ENCODE measurements around the gene ZBTB47.
A peak's percentile ranks its signal among the peaks of the same experiment; 100 is the strongest.

The ZBTB47 gene

DNA sequence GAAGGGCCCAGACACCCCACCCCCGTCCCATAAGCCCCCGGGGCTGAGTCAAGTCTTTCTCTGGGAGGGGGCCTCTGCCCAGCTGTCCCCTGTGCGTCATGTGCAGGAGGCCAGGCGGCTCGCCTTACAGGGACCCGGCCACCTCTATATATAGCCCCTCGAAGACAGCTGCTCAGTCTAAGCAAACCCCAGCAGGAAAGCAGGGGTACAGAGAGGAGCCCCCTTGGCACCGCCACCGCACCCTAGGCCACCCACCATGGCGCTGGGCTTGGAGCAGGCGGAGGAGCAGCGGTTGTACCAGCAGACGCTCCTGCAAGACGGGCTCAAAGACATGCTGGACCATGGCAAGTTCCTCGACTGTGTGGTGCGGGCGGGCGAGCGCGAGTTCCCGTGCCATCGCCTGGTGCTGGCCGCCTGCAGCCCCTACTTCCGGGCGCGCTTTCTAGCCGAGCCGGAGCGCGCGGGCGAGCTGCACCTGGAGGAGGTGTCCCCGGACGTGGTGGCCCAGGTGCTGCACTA lies 31.9 kb downstream of the ZBTB47 start, which contains the start of gene KLHL40:
Gene KLHL40, plus strand, starts transcription at position 175 of the 519 bp plus-strand sequence. Its CDS starts 82 bp downstream, at position 257.
- TF ChIP-seq, protein P1, sequence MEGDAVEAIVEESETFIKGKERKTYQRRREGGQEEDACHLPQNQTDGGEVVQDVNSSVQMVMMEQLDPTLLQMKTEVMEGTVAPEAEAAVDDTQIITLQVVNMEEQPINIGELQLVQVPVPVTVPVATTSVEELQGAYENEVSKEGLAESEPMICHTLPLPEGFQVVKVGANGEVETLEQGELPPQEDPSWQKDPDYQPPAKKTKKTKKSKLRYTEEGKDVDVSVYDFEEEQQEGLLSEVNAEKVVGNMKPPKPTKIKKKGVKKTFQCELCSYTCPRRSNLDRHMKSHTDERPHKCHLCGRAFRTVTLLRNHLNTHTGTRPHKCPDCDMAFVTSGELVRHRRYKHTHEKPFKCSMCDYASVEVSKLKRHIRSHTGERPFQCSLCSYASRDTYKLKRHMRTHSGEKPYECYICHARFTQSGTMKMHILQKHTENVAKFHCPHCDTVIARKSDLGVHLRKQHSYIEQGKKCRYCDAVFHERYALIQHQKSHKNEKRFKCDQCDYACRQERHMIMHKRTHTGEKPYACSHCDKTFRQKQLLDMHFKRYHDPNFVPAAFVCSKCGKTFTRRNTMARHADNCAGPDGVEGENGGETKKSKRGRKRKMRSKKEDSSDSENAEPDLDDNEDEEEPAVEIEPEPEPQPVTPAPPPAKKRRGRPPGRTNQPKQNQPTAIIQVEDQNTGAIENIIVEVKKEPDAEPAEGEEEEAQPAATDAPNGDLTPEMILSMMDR (IDR thresholded peaks at IDR 0.05), result no peak
- Histone ChIP-seq H3K9me3 (ENCODE audit: control insufficient read depth, low read length) (no peaks in the 10 kb centered on the region), H2AFZ (peak within 1 kb of the TSS; percentile 75), H3K9ac (no peak within 1 kb of the TSS), H3K79me2 (no peaks in the 10 kb centered on the region), H3K36me3 (ENCODE audit: control insufficient read depth, insufficient read depth, low read length) (no peaks in the 10 kb centered on the region), H3K4me2 (ENCODE audit: low read length) (no peak within 1 kb of the TSS), H3K27ac (no peak within 1 kb of the TSS), H3K4me1 (peaks cover 4% of the 10 kb centered on the region), H3K27me3 (ENCODE audit: control insufficient read depth, insufficient read depth, low read length) (no peaks in the 10 kb centered on the region), H3K4me3 (ENCODE audit: low read depth, low read length) (no peak within 1 kb of the TSS)

DNA sequence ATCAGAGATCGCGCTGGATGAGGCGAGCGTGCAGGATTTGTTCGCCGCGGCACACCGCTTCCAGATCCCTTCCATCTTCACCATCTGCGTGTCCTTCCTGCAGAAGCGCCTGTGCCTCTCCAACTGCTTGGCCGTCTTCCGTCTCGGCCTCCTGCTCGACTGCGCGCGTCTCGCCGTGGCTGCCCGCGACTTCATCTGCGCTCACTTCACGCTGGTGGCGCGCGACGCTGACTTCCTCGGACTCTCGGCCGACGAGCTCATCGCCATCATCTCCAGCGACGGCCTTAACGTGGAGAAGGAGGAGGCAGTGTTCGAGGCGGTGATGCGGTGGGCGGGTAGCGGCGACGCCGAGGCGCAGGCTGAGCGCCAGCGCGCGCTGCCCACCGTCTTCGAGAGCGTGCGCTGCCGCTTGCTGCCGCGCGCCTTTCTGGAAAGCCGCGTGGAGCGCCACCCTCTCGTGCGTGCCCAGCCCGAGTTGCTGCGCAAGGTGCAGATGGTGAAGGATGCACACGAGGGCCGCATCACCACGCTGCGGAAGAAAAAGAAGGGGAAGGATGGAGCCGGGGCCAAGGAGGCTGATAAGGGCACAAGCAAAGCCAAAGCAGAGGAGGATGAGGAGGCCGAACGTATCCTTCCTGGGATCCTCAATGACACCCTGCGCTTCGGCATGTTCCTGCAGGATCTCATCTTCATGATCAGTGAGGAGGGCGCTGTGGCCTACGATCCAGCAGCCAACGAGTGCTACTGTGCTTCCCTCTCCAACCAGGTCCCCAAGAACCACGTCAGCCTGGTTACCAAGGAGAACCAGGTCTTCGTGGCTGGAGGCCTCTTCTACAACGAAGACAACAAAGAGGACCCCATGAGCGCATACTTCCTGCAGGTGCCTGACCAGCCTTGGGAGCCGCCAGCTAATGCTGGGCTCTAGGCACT lies 32.7 kb downstream of the ZBTB47 start:
- Histone ChIP-seq H3K79me2 (no peaks in the 10 kb centered on the region), H3K4me1 (peaks cover 4% of the 10 kb centered on the region), H3K27ac (no peak overlapping the region)

DNA sequence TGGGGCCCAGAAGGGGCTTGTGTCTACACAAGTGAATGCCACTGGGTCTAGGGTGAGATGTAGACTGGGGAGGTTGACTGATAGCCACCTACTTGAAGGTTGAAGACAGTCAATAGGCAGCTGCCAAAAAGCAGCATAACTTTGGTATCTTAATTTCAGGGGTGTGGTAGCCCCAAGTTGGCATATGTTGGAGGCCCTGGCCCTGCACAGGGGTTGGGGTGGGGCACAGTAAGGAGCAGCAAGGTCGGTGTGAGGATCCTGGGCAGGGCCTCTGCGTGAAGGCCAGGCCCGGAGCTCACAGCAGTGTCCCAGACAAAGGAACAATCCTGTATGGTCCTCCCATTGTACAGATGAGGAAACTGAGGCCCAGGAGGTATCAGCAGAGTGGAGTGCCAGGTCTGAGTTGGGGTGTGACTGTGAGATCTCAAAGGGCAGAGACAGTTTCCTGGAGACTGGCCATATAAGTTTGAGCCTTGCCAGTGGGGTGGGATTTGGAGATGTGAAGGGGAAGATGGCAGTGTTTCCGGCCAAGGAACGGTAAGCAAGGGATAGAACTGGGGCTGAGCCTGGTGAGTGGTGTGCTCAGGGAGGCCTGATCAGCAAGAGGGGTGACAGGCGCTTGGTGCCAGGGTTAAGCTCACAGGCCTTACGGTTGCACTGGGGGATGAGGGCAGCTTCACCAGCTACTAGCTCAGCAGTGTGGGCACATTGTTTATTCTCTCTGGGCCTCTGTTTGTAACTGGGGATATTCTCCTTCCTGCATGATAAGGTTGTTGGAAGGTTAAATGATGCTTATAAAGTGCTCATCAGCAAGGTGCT lies 33.5 kb downstream of the ZBTB47 start:
- Histone ChIP-seq H3K9ac (no peak overlapping the region), H3K4me1 (peaks cover 4% of the 10 kb centered on the region), H3K27me3 (ENCODE audit: control insufficient read depth, insufficient read depth, low read length) (no peaks in the 10 kb centered on the region), H3K4me3 (ENCODE audit: low read depth, low read length) (no peak overlapping the region), H3K79me2 (no peaks in the 10 kb centered on the region), H3K4me2 (ENCODE audit: low read length) (no peak overlapping the region), H3K9me3 (ENCODE audit: control insufficient read depth, low read length) (no peaks in the 10 kb centered on the region), H2AFZ (no peak overlapping the region), H3K27ac (no peak overlapping the region), H3K36me3 (ENCODE audit: control insufficient read depth, insufficient read depth, low read length) (no peaks in the 10 kb centered on the region)
- TF ChIP-seq, protein P1 (IDR thresholded peaks at IDR 0.05), result no peak

More for the DNA sequence above, 32.7 kb downstream of the ZBTB47 start:
- Histone ChIP-seq H3K36me3 (ENCODE audit: control insufficient read depth, insufficient read depth, low read length) (no peaks in the 10 kb centered on the region), H3K9me3 (ENCODE audit: control insufficient read depth, low read length) (no peaks in the 10 kb centered on the region), H3K27me3 (ENCODE audit: control insufficient read depth, insufficient read depth, low read length) (no peaks in the 10 kb centered on the region), H3K9ac (no peak overlapping the region), H2AFZ (peak overlapping the region; percentile 75), H3K4me3 (ENCODE audit: low read depth, low read length) (no peak overlapping the region), H3K4me2 (ENCODE audit: low read length) (no peak overlapping the region)
- TF ChIP-seq, protein P1 (IDR thresholded peaks at IDR 0.05), result no peak

DNA sequence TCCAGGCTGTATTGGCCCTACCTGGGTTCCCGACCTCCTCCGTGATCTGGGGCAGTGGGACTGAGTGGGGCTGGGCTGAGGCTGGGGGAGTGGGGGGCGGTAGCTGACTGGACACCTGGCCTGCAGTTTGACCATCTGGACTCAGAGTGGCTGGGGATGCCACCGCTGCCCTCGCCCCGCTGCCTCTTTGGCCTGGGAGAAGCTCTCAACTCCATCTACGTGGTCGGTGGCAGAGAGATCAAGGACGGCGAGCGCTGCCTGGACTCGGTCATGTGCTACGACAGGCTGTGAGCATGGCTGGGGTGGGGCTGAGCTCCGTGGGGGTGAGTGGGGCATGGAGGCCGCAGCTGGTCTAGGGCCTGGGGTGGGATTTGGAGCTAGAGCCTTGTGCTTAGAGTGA lies 34.5 kb downstream of the ZBTB47 start:
- H3K9ac ChIP-seq, result no peak overlapping the region
- H3K27ac ChIP-seq, result no peak overlapping the region
- H3K27me3 ChIP-seq (ENCODE audit: control insufficient read depth, insufficient read depth, low read length), result no peaks in the 10 kb centered on the region
- H3K4me2 ChIP-seq (ENCODE audit: low read length), result no peak overlapping the region
- TF ChIP-seq, protein P1 (IDR thresholded peaks at IDR 0.05), result no peak
- no peaks in the 10 kb centered on the region for H3K36me3 ChIP-seq (ENCODE audit: control insufficient read depth, insufficient read depth, low read length)
- no peaks in the 10 kb centered on the region for H3K79me2 ChIP-seq
- H3K4me1 ChIP-seq, result peaks cover 4% of the 10 kb centered on the region
- no peak overlapping the region for H2AFZ ChIP-seq
- H3K4me3 ChIP-seq (ENCODE audit: low read depth, low read length), result no peak overlapping the region
- no peaks in the 10 kb centered on the region for H3K9me3 ChIP-seq (ENCODE audit: control insufficient read depth, low read length)
